ENCODE measurements around the gene GLB1L. TPM values are rescaled to one million over a fixed set of nuclear protein-coding genes. Genes with fewer than 3 reads are reported as not detected.

Gene GLB1L
- total RNA-seq, 1 donor from 2014 or later, result 11.6 TPM

- H3K9me3 Mint-ChIP-seq, result no peaks in the 10 kb centered on the region
- H3K36me3 Mint-ChIP-seq, result peaks cover 16% of the 10 kb centered on the region
- DNase-seq (ENCODE audit: low spot score in 2 of 2, unreplicated experiment in 2 of 2), result no peak
Measured at GRCh38 chr2:219213026-219213415, 32.2 kb downstream of the GLB1L start.

DNA sequence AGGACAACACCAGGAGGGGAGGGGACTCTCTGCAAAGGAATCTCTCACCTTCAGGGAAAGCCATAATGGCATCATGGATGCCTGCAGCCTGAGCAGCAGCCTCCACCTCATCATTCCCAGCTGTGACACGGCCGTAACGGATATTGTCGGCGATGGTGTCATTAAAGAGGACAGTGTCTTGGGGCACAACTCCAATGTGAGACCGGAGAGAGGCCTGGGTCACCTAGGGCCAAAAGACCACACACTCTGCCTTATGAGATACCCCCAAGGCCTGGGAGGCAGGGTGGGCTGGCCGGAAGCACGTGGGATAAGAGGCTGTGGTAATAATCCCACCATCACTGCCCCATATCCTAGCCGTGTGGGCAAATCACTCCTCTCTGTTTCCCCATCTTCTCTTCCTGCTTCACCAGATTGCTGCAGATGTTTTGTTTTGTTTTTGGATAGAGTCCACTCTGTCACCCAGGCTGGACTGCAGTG, 34.3 kb downstream of the GLB1L start:
- no peak overlapping the region for H3K4me3 Mint-ChIP-seq
- H3K27ac Mint-ChIP-seq, result no peak overlapping the region
- DNase-seq (ENCODE audit: low spot score in 2 of 2, unreplicated experiment in 2 of 2), result no peak
- H3K27me3 Mint-ChIP-seq (ENCODE audit: low read depth), result no peaks in the 10 kb centered on the region
- peaks cover 18% of the 10 kb centered on the region for H3K4me1 Mint-ChIP-seq
- no peaks in the 10 kb centered on the region for H3K9me3 Mint-ChIP-seq
- peaks cover 16% of the 10 kb centered on the region for H3K36me3 Mint-ChIP-seq
- TF ChIP-seq CTCF (IDR thresholded peaks at IDR 0.05; ENCODE audit: unreplicated experiment), result no peak

More at GRCh38 chr2:219213026-219213415, 32.2 kb downstream of the GLB1L start:
- Mint-ChIP-seq H3K27me3 (ENCODE audit: low read depth) (no peaks in the 10 kb centered on the region), H3K4me1 (peaks cover 16% of the 10 kb centered on the region), H3K4me3 (no peak overlapping the region), H3K27ac (no peak overlapping the region)
- no peak for TF ChIP-seq CTCF (IDR thresholded peaks at IDR 0.05; ENCODE audit: unreplicated experiment)

- Mint-ChIP-seq H3K27me3 (ENCODE audit: low read depth) (no peaks in the 10 kb centered on the region), H3K27ac (no peak overlapping the region), H3K4me1 (peaks cover 18% of the 10 kb centered on the region), H3K4me3 (no peak overlapping the region), H3K36me3 (peaks cover 16% of the 10 kb centered on the region), H3K9me3 (no peaks in the 10 kb centered on the region)
- no peak for DNase-seq (ENCODE audit: low spot score in 2 of 2, unreplicated experiment in 2 of 2)
- no peak for TF ChIP-seq CTCF (IDR thresholded peaks at IDR 0.05; ENCODE audit: unreplicated experiment)
Measured at GRCh38 chr2:219210196-219210885, 34.9 kb downstream of the GLB1L start.

DNA sequence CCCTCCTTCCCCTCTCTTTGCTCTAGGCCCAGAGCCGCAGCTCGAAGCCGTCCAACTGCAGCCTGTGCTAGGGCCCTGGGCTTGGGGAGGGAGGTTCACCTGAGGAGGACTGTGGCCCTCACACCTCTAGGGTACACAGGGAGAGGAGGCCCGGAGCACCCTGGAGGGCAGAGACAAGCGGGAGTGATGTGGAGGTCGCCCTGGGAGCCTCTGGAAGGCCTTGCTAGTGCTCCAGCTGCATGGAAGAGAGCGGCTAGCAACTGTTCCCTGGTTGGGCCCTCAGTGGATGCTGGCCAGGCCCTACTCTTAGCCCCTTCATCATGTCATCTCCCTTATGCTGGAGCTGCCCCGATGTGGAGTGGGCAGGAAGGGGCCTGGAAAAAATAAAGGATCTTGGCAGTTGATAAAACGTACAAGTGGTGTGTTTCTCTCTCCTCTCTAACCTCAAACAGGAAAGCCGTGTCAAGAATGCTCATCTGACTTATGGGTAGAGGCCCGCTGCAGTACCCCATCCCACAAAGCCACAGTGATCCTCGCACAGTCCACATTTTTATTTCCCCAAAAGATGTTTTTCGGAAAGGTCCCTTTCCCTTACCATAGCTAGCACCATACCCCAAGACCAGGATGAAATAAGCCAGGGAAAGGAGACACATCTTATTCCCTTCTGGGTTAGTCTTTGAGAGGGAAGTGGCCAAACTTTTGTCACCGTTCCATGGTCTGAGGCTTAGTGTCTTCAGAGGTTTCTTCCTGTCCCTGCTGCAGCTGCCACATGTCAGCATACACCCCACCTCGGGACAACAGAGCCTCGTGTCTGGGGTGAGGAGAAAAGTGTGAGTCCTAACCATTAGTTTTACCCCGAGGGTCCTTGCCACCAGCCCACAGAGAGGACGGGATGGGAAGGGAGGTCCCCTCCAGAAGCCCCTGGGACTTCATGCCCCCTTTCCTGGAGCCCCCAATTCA, 35.7 kb downstream of the GLB1L start:
- H3K4me1 Mint-ChIP-seq, result peaks cover 18% of the 10 kb centered on the region
- H3K36me3 Mint-ChIP-seq, result peaks cover 16% of the 10 kb centered on the region

More for the DNA sequence above, 35.7 kb downstream of the GLB1L start:
- Mint-ChIP-seq H3K4me3 (no peak overlapping the region), H3K9me3 (no peaks in the 10 kb centered on the region), H3K27ac (no peak overlapping the region), H3K27me3 (ENCODE audit: low read depth) (no peaks in the 10 kb centered on the region)
- TF ChIP-seq CTCF (IDR thresholded peaks at IDR 0.05; ENCODE audit: unreplicated experiment), result no peak
- no peak for DNase-seq (ENCODE audit: low spot score in 2 of 2, unreplicated experiment in 2 of 2)
